ENCODE measurements around the gene CSAD.
A peak's percentile ranks its signal among the peaks of the same experiment; 100 is the strongest.
"Not testable (repeated sequence)": the region's sequence is repeated elsewhere in the genome, so short reads cannot be mapped to it uniquely, and the experiment has no call there.

CSAD gene

GRCh38 chr12:53218551-53219291, 38.0 kb upstream of the CSAD start:
- no peak for DNase-seq (ENCODE audit: low read depth in 2 of 3, low spot score in 1 of 3)

GRCh38 chr12:53217931-53218307, 37.2 kb upstream of the CSAD start:
- DNase-seq (ENCODE audit: low read depth in 2 of 3, low spot score in 1 of 3): no peak

GRCh38 chr12:53217051-53217930, 36.6 kb upstream of the CSAD start:
- DNase-seq (ENCODE audit: low read depth in 2 of 3, low spot score in 1 of 3): no peak

GRCh38 chr12:53215497-53215896, 34.8 kb upstream of the CSAD start:
- no peak for DNase-seq (ENCODE audit: low read depth in 2 of 3, low spot score in 1 of 3)

GRCh38 chr12:53214687-53215455, 34.1 kb upstream of the CSAD start:
- no peak for DNase-seq (ENCODE audit: low read depth in 2 of 3, low spot score in 1 of 3)

- no peak for DNase-seq (ENCODE audit: low read depth in 2 of 3, low spot score in 1 of 3)
Observed at GRCh38 chr12:53214221-53214620, 33.5 kb upstream of the CSAD start.

- DNase-seq (ENCODE audit: low read depth in 2 of 3, low spot score in 1 of 3): peak; percentile 65 to 85 (median 83)
Observed at GRCh38 chr12:53213348-53213747, 32.6 kb upstream of the CSAD start.

GRCh38 chr12:53212931-53213330, 32.2 kb upstream of the CSAD start:
- DNase-seq (ENCODE audit: low read depth in 2 of 3, low spot score in 1 of 3): no peak

GRCh38 chr12:53211476-53212381, 31.0 kb upstream of the CSAD start:
- DNase-seq (ENCODE audit: low read depth in 2 of 3, low spot score in 1 of 3): no peak

- no peak for DNase-seq (ENCODE audit: low read depth in 2 of 3, low spot score in 1 of 3)
Observed at GRCh38 chr12:53210843-53211242, 30.1 kb upstream of the CSAD start.

GRCh38 chr12:53208877-53209463, 28.2 kb upstream of the CSAD start:
- no peak for DNase-seq (ENCODE audit: low read depth in 2 of 3, low spot score in 1 of 3)

GRCh38 chr12:53208435-53208834, 27.7 kb upstream of the CSAD start:
- DNase-seq (ENCODE audit: low read depth in 2 of 3, low spot score in 1 of 3): no peak

GRCh38 chr12:53207042-53207441, 26.3 kb upstream of the CSAD start, which contains the start of gene ITGB7:
ITGB7 (minus strand) TSS chr12:53207251; CDS start chr12:53200443, 6,808 bp downstream.
- no peak for DNase-seq (ENCODE audit: low read depth in 2 of 3, low spot score in 1 of 3)

GRCh38 chr12:53205747-53206419, 25.2 kb upstream of the CSAD start:
- DNase-seq (ENCODE audit: low read depth in 2 of 3, low spot score in 1 of 3): peak; percentile 60 to 74 (median 73)

GRCh38 chr12:53204351-53204750, 23.6 kb upstream of the CSAD start:
- no peak for DNase-seq (ENCODE audit: low read depth in 2 of 3, low spot score in 1 of 3)

GRCh38 chr12:53202316-53202715, 21.6 kb upstream of the CSAD start:
- DNase-seq (ENCODE audit: low read depth in 2 of 3, low spot score in 1 of 3): not testable (repeated sequence)

GRCh38 chr12:53201639-53202038, 20.9 kb upstream of the CSAD start:
- DNase-seq (ENCODE audit: low read depth in 2 of 3, low spot score in 1 of 3): no peak

GRCh38 chr12:53201177-53201541, 20.4 kb upstream of the CSAD start:
- no peak for DNase-seq (ENCODE audit: low read depth in 2 of 3, low spot score in 1 of 3)

GRCh38 chr12:53200458-53201176, 19.9 kb upstream of the CSAD start:
- no peak for DNase-seq (ENCODE audit: low read depth in 2 of 3, low spot score in 1 of 3)

Measured in stimulated activated CD4-positive, alpha-beta T cell treated with anti-CD3 and anti-CD28 coated beads, Interleukin-12 subunit alpha, Interleukin-12 subunit beta, amount 100 ng/mL, for 48 hours (primary cell).